ENCODE measurements around the gene ZNF474. TPM values are rescaled to one million over a fixed set of nuclear protein-coding genes. Genes with fewer than 3 reads are reported as not detected.
"Not testable (repeated sequence)": the region's sequence is repeated elsewhere in the genome, so short reads cannot be mapped to it uniquely, and the experiment has no call there.

Gene ZNF474
- total RNA-seq = not detected

DNA sequence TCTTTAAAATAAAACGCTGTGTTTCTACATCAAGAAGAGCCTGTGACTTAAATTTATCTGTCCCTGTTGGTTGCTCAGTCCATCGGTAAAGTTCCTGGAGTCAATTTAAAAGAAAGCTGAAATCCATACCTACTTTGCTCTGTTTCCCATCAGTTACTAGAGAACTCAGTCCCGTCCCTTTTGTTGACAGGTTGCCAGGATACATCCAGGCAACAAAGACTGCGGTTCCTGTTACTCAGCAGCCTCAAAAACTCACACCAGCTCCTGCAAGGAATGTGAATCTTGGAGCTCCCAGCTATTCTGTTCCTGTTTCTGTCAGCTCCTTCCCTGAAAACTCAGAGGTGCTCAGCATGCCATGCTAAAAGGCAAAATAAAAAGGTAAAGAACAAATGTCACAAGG, at the start of gene ZNF474:
TSS of gene ZNF474 (plus strand) at position 241 of the 400 bp plus-strand sequence. CDS start 22,445 bp downstream, outside the sequence.
- DNase-seq (no peak), ATAC-seq (no peak)
- CTCF ChIA-PET = no interaction called here
- Mint-ChIP-seq H3K27ac (no peak within 1 kb of the TSS), H3K27me3 (peaks cover 2% of the 10 kb centered on the region), H3K36me3 (ENCODE audit: low read depth) (no peaks in the 10 kb centered on the region), H3K4me1 (no peaks in the 10 kb centered on the region), H3K4me3 (no peak within 1 kb of the TSS), H3K9me3 (ENCODE audit: low read depth) (no peaks in the 10 kb centered on the region)
- POLR2A ChIA-PET = no interaction called here
- intact Hi-C loops (cut with DNase I, micrococcal nuclease) = no loop called here

DNA sequence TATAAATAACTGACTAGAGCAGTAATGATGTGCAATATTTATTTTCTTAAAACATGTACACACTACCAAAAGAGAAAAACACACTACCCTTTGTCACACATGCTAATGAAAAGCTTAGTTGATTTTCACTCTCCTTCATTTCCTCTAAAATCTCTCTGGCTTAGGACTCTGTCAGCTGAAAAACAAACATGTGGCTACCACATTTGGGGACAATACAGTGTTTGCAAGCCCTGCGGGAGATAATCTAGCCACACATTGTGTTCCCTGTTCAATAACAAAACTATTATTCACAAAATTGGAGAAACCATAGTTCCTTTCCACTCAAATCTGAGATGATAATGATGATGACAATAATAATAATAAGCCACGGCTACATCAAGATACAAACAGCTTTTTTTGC, 47.8 kb upstream of the ZNF474 start:
- H3K4me3 Mint-ChIP-seq = no peak overlapping the region
- H3K4me1 Mint-ChIP-seq = peaks cover 16% of the 10 kb centered on the region
- ChIA-PET CTCF (interaction anchor here (2.1 kb wide), 1 partner anchor 20 kb away, joined by 5 read pairs; no protein-coding TSS in a partner anchor), POLR2A (no interaction called here)
- no peak overlapping the region for H3K27ac Mint-ChIP-seq
- no peaks in the 10 kb centered on the region for H3K9me3 Mint-ChIP-seq (ENCODE audit: low read depth)
- intact Hi-C loops (cut with DNase I, micrococcal nuclease) = no loop called here
- ATAC-seq (no peak), DNase-seq (no peak)
- no peaks in the 10 kb centered on the region for H3K36me3 Mint-ChIP-seq (ENCODE audit: low read depth)
- H3K27me3 Mint-ChIP-seq = peaks cover 36% of the 10 kb centered on the region

DNA sequence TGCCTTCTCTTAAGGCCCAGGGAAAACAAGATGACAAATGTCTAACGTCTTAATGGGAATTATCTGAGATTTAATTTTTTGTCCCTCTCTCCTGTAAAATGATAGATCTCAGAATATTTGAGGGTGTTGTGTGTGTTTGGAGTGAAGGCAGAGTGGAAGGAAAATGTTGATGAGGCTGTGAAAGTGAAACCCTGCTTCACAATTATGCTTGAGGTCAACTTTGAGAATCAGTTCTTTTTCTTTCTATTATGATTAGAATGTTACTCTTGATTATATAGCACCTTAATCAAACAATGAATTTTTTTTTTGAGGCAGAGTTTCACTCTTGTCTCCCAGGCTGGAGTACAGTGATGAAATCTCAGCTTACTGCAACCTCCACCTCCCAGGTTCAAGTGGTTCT, 45.8 kb upstream of the ZNF474 start:
- Mint-ChIP-seq H3K36me3 (ENCODE audit: low read depth) (no peaks in the 10 kb centered on the region), H3K27me3 (peaks cover 19% of the 10 kb centered on the region), H3K27ac (no peak overlapping the region), H3K4me3 (no peak overlapping the region), H3K4me1 (no peaks in the 10 kb centered on the region), H3K9me3 (ENCODE audit: low read depth) (no peaks in the 10 kb centered on the region)
- intact Hi-C loops (cut with DNase I, micrococcal nuclease) = no loop called here
- no peak for DNase-seq
- ChIA-PET POLR2A (no interaction called here), CTCF (no interaction called here)
- no peak for ATAC-seq

DNA sequence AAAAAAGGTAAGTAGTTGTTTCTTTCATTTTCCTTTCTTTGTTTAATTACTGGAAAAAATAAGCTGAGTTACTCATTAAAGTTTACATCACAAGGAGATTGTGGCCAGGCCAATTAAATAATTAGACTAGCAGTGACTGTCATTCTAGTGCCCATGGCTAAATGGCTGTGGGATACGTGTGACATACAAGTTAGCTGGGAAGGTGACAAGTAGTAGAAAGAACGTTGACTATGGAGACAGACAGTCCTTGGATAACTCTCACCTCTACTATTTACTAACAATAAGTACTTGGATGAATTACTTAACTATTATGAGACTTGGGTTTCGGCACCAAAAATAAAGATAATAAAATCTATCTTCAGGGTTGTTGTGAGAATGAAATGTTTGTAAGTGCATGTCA, 44.3 kb upstream of the ZNF474 start:
- ChIA-PET CTCF (no interaction called here), POLR2A (interaction anchor here (0.6 kb wide), 1 partner anchor 26 kb away, joined by 3 read pairs; no protein-coding TSS in a partner anchor)
- DNase-seq = no peak
- H3K9me3 Mint-ChIP-seq (ENCODE audit: low read depth) = no peaks in the 10 kb centered on the region
- H3K27me3 Mint-ChIP-seq = peaks cover 7% of the 10 kb centered on the region
- no peaks in the 10 kb centered on the region for H3K36me3 Mint-ChIP-seq (ENCODE audit: low read depth)
- no peaks in the 10 kb centered on the region for H3K4me1 Mint-ChIP-seq
- no peak overlapping the region for H3K27ac Mint-ChIP-seq
- intact Hi-C loops (cut with DNase I, micrococcal nuclease) = no loop called here
- no peak for ATAC-seq
- no peak overlapping the region for H3K4me3 Mint-ChIP-seq

DNA sequence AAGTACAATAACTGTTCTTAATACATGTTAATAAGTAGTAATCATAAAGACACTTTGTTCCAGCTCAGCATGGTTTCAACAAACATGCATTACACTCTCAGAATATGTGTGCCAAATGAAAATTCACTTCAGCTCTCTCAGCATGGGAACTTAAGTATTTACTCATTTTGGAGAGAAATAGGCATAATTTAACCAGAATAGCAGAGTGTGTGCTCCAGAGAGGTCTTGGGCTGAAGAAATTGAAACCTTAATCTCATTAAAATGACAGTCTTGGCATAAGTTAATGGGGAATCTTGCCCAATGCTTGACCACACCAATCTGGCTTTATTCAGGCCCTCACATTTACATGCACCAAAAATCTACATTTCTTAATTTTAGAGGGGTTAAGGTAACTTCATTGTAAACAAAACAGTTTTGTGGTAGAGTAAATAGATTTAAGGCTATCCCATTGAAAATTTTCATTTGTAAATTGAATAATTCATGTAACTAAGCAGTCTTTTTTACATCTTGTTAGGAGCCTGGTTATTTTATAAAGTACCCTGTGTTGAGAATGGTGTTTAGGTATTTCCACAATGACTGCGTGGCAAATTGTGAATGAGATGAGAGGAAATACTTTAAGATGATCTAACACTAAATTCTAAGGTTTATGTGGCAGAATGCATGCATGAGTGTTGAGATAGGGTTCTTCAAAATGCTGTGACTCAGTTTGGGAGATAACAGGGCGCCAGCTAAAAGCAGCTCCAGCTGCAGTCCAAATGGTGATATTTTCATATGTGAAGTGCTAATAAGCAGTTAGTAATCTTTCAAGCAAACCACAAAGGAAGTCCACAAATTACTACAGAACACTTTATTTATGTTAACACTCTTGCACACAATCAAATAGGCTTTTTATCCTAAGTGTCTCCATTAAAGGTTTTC, 40.0 kb upstream of the ZNF474 start:
- Mint-ChIP-seq H3K4me3 (no peak overlapping the region), H3K27me3 (peaks cover 2% of the 10 kb centered on the region), H3K36me3 (ENCODE audit: low read depth) (no peaks in the 10 kb centered on the region), H3K9me3 (ENCODE audit: low read depth) (no peaks in the 10 kb centered on the region), H3K4me1 (no peaks in the 10 kb centered on the region), H3K27ac (no peak overlapping the region)
- no peak for ATAC-seq
- DNase-seq = no peak
- ChIA-PET CTCF (interaction anchor here (0.7 kb wide), 1 partner anchor 1854 kb away, joined by 3 read pairs; no protein-coding TSS in a partner anchor), POLR2A (no interaction called here)
- intact Hi-C loops (cut with DNase I, micrococcal nuclease) = no loop called here

DNA sequence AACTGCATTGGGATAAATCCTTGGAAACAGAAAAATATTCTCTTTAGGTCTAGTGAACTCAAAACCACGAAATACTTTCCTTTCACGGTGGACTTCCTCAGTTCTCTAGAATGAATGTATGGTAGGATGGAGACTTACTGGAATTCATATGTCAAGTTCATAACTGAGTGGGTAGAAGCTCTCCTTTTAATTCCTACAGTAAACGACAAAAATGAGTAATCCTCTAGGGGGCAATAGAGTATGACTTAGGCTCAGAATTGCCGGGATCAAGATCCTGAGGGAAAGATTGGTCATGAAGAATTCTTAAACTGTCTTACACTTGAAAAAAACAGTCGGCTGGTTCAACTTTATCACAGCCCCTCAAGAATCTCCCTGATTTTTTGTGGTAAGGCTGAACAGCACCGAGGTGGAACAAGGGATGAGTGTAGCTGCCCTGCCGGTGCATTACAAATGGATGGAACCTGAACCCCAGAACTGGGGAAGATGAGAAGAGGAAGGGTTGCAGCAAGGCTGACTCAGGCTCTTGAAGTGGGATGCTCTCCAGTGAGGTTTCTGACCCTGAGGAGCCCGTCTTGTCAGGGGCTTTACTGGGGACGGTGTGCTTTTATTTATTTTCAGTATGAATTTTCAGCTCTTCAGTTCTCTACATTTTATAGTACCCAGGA, 37.3 kb upstream of the ZNF474 start:
- H3K36me3 Mint-ChIP-seq (ENCODE audit: low read depth) = no peaks in the 10 kb centered on the region
- ChIA-PET POLR2A (no interaction called here), CTCF (interaction anchor here (0.7 kb wide), 1 partner anchor 126 kb away, joined by 3 read pairs; no protein-coding TSS in a partner anchor)
- no peak for ATAC-seq
- no peak overlapping the region for H3K27ac Mint-ChIP-seq
- no peaks in the 10 kb centered on the region for H3K4me1 Mint-ChIP-seq
- H3K9me3 Mint-ChIP-seq (ENCODE audit: low read depth) = no peaks in the 10 kb centered on the region
- no peak for DNase-seq
- intact Hi-C loops (cut with DNase I, micrococcal nuclease) = no loop called here
- H3K4me3 Mint-ChIP-seq = no peak overlapping the region
- H3K27me3 Mint-ChIP-seq = no peaks in the 10 kb centered on the region

DNA sequence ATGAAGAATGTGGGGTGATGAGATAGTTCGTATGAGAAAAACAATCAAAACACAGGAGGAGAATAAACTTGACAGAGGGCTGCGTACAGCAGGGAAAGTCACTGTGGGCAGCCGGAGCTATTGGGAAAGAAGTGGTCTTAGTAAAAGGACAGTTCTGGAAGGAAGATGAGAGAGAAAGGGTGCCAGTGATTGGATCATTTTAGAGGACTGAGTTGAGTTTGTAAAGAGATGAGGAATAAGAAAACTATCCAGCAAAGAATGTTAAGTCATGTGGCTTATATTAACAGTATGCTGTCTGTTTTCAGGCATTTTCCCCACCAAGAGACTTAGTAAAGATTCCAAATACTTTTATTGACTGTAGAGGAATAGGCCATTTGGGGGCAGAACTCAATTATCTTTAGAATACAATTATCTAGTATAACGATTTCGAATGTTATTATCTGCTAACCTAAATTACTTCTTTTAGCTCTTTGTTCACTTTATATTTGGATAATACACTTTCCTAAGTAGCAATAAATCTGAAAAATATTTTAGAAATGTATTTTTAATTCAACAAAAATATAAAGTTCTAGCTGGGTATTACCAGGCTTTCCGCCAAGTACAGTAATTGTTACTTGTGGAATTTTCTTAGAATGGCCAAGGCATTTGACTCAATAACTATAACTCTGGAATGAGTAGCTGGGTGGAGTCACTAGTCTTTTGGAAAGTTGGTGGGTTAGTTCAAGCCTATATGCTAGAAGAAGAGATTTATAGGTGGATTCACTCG, 35.7 kb upstream of the ZNF474 start:
- POLR2A ChIA-PET = no interaction called here
- no peak for ATAC-seq
- CTCF ChIA-PET = interaction anchor here (0.6 to 1.5 kb wide), 2 partner anchors 17 to 636 kb away, joined by 3 to 5 read pairs; no protein-coding TSS in a partner anchor
- intact Hi-C loops (cut with DNase I, micrococcal nuclease) = no loop called here
- H3K4me1 Mint-ChIP-seq = no peaks in the 10 kb centered on the region
- no peak overlapping the region for H3K27ac Mint-ChIP-seq
- H3K4me3 Mint-ChIP-seq = no peak overlapping the region
- no peak for DNase-seq
- H3K36me3 Mint-ChIP-seq (ENCODE audit: low read depth) = no peaks in the 10 kb centered on the region
- no peaks in the 10 kb centered on the region for H3K9me3 Mint-ChIP-seq (ENCODE audit: low read depth)
- no peaks in the 10 kb centered on the region for H3K27me3 Mint-ChIP-seq

DNA sequence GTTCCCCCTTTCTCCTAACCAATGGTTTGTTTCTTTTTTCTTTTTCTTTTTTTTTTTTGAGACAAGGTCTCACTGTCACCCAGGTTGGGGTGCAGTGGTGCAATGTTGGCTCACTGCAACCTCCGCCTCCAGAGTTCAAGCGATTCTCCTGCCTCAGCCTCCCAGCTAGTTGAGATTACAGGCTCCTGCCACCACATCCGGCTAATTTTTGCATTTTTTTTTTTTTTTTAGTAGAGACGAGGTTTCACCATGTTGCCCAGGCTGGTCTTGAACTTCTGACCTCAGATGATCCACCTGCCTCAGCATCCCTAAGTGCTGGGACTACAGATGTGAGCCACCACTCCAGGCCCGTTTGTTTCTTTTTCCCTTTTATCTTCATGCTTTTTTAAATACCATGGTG, 35.1 kb upstream of the ZNF474 start:
- H3K9me3 Mint-ChIP-seq (ENCODE audit: low read depth) = not testable (repeated sequence)

DNA sequence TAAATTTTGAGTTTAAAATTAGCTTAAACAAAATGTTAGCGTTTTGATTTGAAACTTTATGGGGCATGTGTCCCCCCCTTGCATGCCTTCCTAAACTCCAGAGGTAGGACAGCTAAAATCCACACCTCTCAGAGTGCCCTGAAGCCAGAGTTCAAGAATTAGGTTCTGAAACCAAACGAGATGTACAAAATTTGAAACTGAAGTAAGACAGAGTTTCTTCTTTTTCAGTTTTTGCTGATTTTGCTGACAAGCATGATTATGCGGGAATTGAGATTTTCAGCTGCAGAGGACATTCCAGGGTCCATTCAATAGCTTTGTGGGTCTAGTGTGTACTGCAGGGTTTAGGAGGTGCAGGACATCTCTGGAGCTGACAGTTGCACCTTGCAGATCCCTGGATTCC, 34.2 kb upstream of the ZNF474 start:
- no peaks in the 10 kb centered on the region for H3K4me1 Mint-ChIP-seq
- intact Hi-C loops (cut with DNase I, micrococcal nuclease) = no loop called here
- H3K4me3 Mint-ChIP-seq = no peak overlapping the region
- peaks cover 2% of the 10 kb centered on the region for H3K27me3 Mint-ChIP-seq
- DNase-seq (no peak), ATAC-seq (no peak)
- no peaks in the 10 kb centered on the region for H3K36me3 Mint-ChIP-seq (ENCODE audit: low read depth)
- H3K27ac Mint-ChIP-seq = no peak overlapping the region
- CTCF ChIA-PET = no interaction called here
- POLR2A ChIA-PET = no interaction called here
- H3K9me3 Mint-ChIP-seq (ENCODE audit: low read depth) = no peaks in the 10 kb centered on the region

More for the DNA sequence above, 35.1 kb upstream of the ZNF474 start:
- intact Hi-C loops (cut with DNase I, micrococcal nuclease); DNase-seq; H3K36me3 Mint-ChIP-seq (ENCODE audit: low read depth); H3K27ac Mint-ChIP-seq; H3K4me1 Mint-ChIP-seq; POLR2A ChIA-PET; ATAC-seq; H3K4me3 Mint-ChIP-seq; H3K27me3 Mint-ChIP-seq: not testable (repeated sequence)
- CTCF ChIA-PET = interaction anchor here (0.6 to 1.5 kb wide), 2 partner anchors 18 to 635 kb away, joined by 3 to 5 read pairs; no protein-coding TSS in a partner anchor

DNA sequence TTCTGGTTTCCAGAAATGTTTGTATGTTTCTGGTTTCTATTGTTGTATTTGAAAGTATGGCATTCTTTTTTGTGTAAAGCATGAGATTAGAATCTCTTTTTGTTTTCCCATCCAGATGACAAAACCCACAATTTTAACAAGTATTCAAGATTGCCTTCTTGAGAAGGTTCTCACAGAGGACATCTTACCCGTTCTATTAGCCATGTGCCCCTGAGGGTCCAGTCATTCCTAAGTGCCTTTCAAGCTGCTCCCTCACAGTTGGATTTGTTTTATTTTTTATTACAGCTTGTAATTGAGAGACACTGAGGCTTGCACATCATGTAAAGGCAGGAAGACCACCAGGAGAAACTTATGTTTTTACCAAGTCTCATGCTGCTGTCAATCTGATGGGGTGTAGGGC, 32.0 kb upstream of the ZNF474 start:
- no peaks in the 10 kb centered on the region for H3K4me1 Mint-ChIP-seq
- no peaks in the 10 kb centered on the region for H3K9me3 Mint-ChIP-seq (ENCODE audit: low read depth)
- no peaks in the 10 kb centered on the region for H3K36me3 Mint-ChIP-seq (ENCODE audit: low read depth)
- no peak overlapping the region for H3K4me3 Mint-ChIP-seq
- ATAC-seq = no peak
- intact Hi-C loops (cut with DNase I, micrococcal nuclease) = no loop called here
- DNase-seq = no peak
- CTCF ChIA-PET = no interaction called here
- POLR2A ChIA-PET = no interaction called here
- peaks cover 2% of the 10 kb centered on the region for H3K27me3 Mint-ChIP-seq
- H3K27ac Mint-ChIP-seq = no peak overlapping the region

DNA sequence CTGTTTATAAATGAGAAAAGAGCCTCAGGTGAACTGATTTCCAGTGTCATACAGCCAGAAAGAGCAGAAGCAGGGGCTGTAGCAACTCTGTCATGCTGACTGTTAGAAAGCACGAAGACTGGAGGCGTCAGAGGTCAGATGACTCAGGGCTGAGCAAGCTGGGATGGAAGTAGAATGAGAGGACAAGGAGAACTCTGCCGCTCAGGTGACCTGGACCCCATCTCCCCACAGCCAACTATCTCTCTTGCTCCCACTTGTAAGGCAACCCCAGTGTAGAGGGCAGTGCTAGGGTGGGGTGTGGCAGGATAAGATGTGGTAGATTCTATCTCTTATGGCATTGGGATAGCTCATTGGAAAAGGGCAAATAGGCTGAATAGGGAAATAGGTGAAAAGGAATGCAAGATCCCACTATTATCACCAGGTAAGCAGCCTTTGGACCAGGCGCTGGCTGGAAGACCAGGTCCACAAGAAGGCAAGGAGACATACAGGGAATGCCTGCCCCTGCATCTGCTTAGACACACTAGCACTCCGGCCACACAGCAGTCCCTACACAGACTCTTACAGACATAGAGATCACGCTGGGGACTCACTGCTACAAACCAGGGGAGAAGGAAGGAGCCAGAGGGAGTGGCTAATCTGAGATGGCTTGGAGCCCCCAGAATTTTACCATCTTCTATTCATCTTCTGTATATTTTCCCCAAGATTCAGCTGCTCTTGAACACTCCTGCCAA, 30.1 kb upstream of the ZNF474 start:
- Mint-ChIP-seq H3K27ac (no peak overlapping the region), H3K9me3 (ENCODE audit: low read depth) (no peaks in the 10 kb centered on the region), H3K4me3 (no peak overlapping the region), H3K4me1 (no peaks in the 10 kb centered on the region), H3K27me3 (peaks cover 2% of the 10 kb centered on the region), H3K36me3 (ENCODE audit: low read depth) (no peaks in the 10 kb centered on the region)
- intact Hi-C loops (cut with DNase I, micrococcal nuclease) = no loop called here
- DNase-seq (no peak), ATAC-seq (no peak)
- ChIA-PET CTCF (no interaction called here), POLR2A (interaction anchor here (0.7 kb wide), 1 partner anchor 1871 kb away, joined by 4 read pairs; no protein-coding TSS in a partner anchor)
